ENCODE data around the gene UEVLD. TPM values are rescaled to one million over a fixed set of nuclear protein-coding genes. Genes with fewer than 3 reads are reported as not detected.

Gene UEVLD
- total RNA-seq, 1 experiment from 2014 or later = 13.7 TPM

DNA sequence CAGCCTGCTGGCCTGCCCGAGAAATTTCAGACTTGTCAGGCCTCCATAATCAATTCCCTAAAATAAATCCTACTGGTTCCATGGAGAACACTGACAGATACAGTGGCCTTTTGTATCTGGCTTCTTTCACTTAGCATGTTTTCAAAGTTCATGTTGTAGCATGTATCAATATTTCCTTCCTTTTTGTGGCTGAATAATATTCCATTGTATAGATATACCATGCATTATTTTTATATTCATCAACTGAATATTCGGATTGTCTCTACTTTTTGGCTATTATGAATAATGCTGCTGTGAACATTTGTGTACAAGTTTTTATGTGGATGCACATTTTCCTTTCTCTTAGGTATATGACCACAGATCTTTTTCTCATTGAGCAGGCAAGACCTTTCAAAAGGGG lies 35.2 kb upstream of the UEVLD start:
- no peak overlapping the region for H2AFZ ChIP-seq (ENCODE audit: low read depth, low read length, poor library complexity, severe bottlenecking)
- RAD21 ChIA-PET (ENCODE audit: low non-redundant PET in 1 of 2, low total read pairs in 2 of 2, uncharacterized antibody in 2 of 2, unreplicated experiment in 2 of 2) = no interaction called here
- ATAC-seq (no peak), DNase-seq (ENCODE audit: low read depth, low spot score) (no peak)
- BruUV-seq (replicated peaks) = no TSS peak
- H3K4me3 ChIP-seq (replicated peaks in 1 of 2; ENCODE audit: low read depth in 1 of 2, low read length in 2 of 2) = no peak overlapping the region
- CTCF ChIA-PET = no interaction called here
- no peaks in the 10 kb centered on the region for H3K9me3 ChIP-seq (ENCODE audit: control insufficient read depth in 1 of 2, insufficient read depth in 1 of 2, low read depth in 1 of 2, low read length in 2 of 2)
- H3K27ac ChIP-seq (ENCODE audit: low read depth, low read length) = no peak overlapping the region
- H3K4me2 ChIP-seq (ENCODE audit: low read length) = no peak overlapping the region
- intact Hi-C loops (cut with micrococcal nuclease) = no loop called here
- no peaks in the 10 kb centered on the region for H3K36me3 ChIP-seq (ENCODE audit: control insufficient read depth in 1 of 2, insufficient read depth in 2 of 2, low read length in 2 of 2)
- H3K79me2 ChIP-seq (ENCODE audit: insufficient read depth, low read length) = peaks cover 88% of the 10 kb centered on the region
- peaks cover 7% of the 10 kb centered on the region; the same call in 1 of the 2 replicates for H4K20me1 ChIP-seq (ENCODE audit: insufficient read depth)
- POLR2A ChIA-PET = no interaction called here
- no peaks in the 10 kb centered on the region for H3K4me1 ChIP-seq (ENCODE audit: control insufficient read depth in 1 of 2, insufficient read depth in 2 of 2, low read length in 2 of 2)
- no peak overlapping the region for H3K9ac ChIP-seq (ENCODE audit: low read length)
- no peaks in the 10 kb centered on the region for H3K27me3 ChIP-seq (ENCODE audit: insufficient read depth, low read length)
- H3K9me2 ChIP-seq (ENCODE audit: insufficient read depth) = no peaks in the 10 kb centered on the region
- TF ChIP-seq CEBPB (IDR thresholded peaks at IDR 0.05; ENCODE audit: low read depth) = no peak
- TF ChIP-seq, protein P1, sequence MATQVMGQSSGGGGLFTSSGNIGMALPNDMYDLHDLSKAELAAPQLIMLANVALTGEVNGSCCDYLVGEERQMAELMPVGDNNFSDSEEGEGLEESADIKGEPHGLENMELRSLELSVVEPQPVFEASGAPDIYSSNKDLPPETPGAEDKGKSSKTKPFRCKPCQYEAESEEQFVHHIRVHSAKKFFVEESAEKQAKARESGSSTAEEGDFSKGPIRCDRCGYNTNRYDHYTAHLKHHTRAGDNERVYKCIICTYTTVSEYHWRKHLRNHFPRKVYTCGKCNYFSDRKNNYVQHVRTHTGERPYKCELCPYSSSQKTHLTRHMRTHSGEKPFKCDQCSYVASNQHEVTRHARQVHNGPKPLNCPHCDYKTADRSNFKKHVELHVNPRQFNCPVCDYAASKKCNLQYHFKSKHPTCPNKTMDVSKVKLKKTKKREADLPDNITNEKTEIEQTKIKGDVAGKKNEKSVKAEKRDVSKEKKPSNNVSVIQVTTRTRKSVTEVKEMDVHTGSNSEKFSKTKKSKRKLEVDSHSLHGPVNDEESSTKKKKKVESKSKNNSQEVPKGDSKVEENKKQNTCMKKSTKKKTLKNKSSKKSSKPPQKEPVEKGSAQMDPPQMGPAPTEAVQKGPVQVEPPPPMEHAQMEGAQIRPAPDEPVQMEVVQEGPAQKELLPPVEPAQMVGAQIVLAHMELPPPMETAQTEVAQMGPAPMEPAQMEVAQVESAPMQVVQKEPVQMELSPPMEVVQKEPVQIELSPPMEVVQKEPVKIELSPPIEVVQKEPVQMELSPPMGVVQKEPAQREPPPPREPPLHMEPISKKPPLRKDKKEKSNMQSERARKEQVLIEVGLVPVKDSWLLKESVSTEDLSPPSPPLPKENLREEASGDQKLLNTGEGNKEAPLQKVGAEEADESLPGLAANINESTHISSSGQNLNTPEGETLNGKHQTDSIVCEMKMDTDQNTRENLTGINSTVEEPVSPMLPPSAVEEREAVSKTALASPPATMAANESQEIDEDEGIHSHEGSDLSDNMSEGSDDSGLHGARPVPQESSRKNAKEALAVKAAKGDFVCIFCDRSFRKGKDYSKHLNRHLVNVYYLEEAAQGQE (IDR thresholded peaks at IDR 0.05; ENCODE audit: low read depth) = no peak
- TF ChIP-seq ZBTB33 (IDR thresholded peaks at IDR 0.05; ENCODE audit: extremely low read depth, insufficient replicate concordance, low read length) = no peak
- TF ChIP-seq EZH2phosphoT487 (IDR thresholded peaks at IDR 0.05; ENCODE audit: borderline replicate concordance) = no peak
- TF ChIP-seq YY1 (IDR thresholded peaks at IDR 0.05; ENCODE audit: extremely low read depth, insufficient replicate concordance, low read depth, low read length) = no peak
- TF ChIP-seq JUND (IDR thresholded peaks at IDR 0.05) = no peak
- TF ChIP-seq MAX (IDR thresholded peaks at IDR 0.05) = no peak

Data from HCT116 (cell line).